Measurements from ENCODE around the gene ZNF397.

The ZNF397 gene

DNA sequence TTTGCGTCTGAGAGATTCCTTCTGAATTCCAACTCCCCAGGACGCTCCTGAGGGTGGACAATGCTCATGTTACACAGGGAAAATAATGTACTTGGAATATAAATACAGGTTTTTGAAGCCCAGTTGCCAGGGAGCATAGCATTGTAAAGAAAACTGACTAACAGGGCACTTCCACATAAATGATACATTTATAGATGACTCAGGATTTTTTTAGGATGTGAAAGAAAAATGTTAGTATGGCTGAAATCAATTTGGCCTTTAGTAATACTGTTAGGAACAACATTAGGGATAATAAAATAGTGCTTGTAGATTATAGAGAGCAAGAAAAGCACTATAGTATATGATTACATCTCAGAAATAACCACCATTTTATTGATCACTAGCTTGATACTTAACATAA is 23.6 kb downstream of the ZNF397 start:
- Mint-ChIP-seq H3K36me3 (peaks cover 54 to 80% of the 10 kb centered on the region in 2 donors), H3K9me3 (peaks cover 18 to 26% of the 10 kb centered on the region in 2 donors), H3K27me3 (no peaks in the 10 kb centered on the region), H3K27ac (no peak overlapping the region), H3K4me3 (no peak overlapping the region), H3K4me1 (peaks cover 28 to 50% of the 10 kb centered on the region in 2 donors)
- ATAC-seq (replicated peaks) (no peak), DNase-seq (no peak)

DNA sequence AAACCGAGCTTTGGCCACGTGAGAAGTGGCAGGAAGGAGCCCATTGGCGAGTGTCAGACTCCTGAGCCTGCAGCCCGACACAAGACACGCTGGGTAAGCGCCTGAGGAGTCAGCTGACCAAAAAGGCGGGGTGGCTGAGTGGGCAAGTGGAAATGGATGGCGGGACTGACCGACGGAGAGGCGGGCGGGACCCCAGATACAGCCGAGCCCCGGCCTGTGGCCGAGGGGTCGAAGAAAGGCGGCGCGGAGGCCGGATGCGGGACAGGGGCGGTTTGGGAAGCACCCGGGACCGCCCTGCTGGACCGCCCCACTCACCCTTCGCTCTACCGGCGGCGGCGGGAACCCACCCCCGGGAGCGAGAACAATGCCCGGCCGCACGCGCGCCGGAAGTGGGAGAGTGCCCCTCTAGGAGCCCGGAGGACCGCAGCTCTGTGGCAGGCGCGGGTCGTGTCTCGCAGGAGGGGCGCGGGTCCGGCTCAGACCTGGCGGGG is 26.4 kb downstream of the ZNF397 start:
- Mint-ChIP-seq H3K27me3 (no peaks in the 10 kb centered on the region), H3K36me3 (peaks cover 37 to 68% of the 10 kb centered on the region in 2 donors), H3K4me1 (peaks cover 28 to 50% of the 10 kb centered on the region in 2 donors), H3K27ac (peak overlapping the region; percentile 99), H3K9me3 (peaks cover 18 to 26% of the 10 kb centered on the region in 2 donors), H3K4me3 (peak overlapping the region; percentile 96)
- DNase-seq (peak; percentile 74), ATAC-seq (replicated peaks) (peak; percentile 91 to 92)

DNA sequence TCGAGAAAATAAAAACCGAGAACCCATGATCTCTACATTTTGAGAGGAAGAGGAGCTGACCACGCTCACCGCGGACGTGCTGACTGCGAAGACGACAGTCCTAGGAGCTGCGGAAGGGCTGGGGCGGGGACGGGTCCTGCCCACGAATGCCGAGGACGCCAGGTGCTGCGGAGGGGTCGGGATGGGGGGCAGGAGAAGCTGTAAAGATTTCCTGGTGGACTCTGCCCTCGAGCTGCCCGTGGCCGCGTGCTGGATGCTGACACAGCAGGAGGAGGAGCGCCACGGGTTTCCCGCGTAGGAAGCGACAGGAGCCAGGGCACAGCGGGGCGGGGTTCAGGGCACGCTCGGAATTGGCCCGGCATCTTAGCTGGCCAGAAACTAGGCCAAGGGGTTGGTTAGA is 27.0 kb downstream of the ZNF397 start:
- no peaks in the 10 kb centered on the region for H3K27me3 Mint-ChIP-seq
- DNase-seq: no peak
- H3K4me3 Mint-ChIP-seq: peak overlapping the region; percentile 96
- peaks cover 30 to 51% of the 10 kb centered on the region in 2 donors for H3K4me1 Mint-ChIP-seq
- H3K36me3 Mint-ChIP-seq: peaks cover 32 to 68% of the 10 kb centered on the region in 2 donors
- peaks cover 18 to 26% of the 10 kb centered on the region in 2 donors for H3K9me3 Mint-ChIP-seq
- peak overlapping the region; percentile 99 for H3K27ac Mint-ChIP-seq
- peak in 1 of 2 donors; percentile 2 for ATAC-seq (replicated peaks)

DNA sequence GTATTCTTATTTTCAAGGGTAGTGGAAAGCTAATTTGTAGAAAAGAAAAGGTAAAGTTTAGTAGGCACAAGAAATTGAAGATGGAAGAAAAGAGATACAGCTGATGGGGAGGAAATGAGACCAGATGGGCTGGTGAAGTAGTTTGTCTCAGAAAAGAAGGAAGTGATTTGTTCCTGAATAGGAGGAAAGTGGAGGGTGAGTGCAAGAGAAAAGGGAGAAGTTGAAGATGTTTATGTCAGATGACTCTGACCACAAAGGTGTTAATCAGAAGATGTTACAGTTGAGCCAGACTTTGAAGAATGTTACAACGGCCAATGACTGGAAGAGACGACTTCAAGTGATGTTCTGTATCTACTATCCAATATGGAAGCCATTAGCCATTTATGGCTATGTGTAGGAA is 28.0 kb downstream of the ZNF397 start:
- Mint-ChIP-seq H3K4me3 (peak overlapping the region in 1 of 2 donors; percentile 96), H3K27ac (peak overlapping the region; percentile 9), H3K27me3 (no peaks in the 10 kb centered on the region), H3K4me1 (peaks cover 31 to 49% of the 10 kb centered on the region in 2 donors), H3K9me3 (peaks cover 18 to 26% of the 10 kb centered on the region in 2 donors), H3K36me3 (peaks cover 27 to 62% of the 10 kb centered on the region in 2 donors)
- ATAC-seq (replicated peaks) (peak; percentile 24 to 26), DNase-seq (no peak)

DNA sequence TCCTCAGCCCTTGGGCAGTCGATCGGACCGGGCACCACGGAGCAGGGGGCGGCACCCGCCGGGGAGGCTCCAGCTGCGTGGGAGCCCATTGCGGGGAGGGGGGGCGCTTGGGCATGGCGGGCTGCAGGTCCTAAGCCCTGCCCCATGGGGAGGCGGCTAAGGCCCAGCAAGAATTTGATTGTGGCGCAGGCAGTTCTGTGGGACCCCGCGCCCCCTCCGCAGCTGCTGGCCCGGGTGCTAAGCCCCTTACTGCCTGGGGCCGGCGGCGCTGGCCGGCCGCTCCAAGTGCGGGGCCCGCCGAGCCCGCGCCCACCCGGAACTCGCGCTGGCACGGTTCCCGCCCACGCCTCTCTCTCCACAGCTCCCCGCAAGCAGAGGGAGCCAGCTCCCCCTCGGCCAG is 30.8 kb downstream of the ZNF397 start:
- Mint-ChIP-seq H3K27ac (no peak overlapping the region), H3K27me3 (no peaks in the 10 kb centered on the region)
- no peak for ATAC-seq (replicated peaks)

DNA sequence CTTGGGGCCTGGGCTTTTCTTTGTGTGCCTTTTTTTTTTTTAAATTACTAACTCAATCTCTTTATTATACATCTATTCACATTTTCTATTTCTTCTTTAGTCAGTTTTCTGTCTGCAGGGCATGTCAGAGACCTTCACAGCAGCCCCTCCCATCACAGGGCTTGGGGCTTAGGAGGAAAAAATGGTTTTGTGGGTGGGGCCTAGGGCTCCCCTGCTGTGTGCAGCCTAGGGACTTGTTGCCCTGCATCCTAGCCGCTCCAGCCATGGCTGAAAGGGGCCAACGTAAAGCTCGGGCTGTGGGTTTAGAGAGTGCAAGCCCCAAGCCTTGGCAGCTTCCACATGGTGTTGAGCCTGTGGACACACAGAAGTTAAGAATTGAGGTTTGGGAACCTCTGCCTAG is 35.4 kb downstream of the ZNF397 start:
- Mint-ChIP-seq H3K27ac (no peak overlapping the region), H3K4me3 (no peak overlapping the region), H3K9me3 (peaks cover 0 to 5% of the 10 kb centered on the region in 2 donors), H3K36me3 (peaks cover 15 to 50% of the 10 kb centered on the region in 2 donors), H3K4me1 (peaks cover 4 to 6% of the 10 kb centered on the region in 2 donors), H3K27me3 (no peaks in the 10 kb centered on the region)
- DNase-seq (no peak), ATAC-seq (replicated peaks) (no peak)

More for the DNA sequence above, 30.8 kb downstream of the ZNF397 start:
- DNase-seq: no peak
- Mint-ChIP-seq H3K36me3 (peaks cover 14 to 57% of the 10 kb centered on the region in 2 donors), H3K4me3 (no peak overlapping the region), H3K9me3 (peaks cover 10 to 17% of the 10 kb centered on the region in 2 donors), H3K4me1 (peaks cover 22 to 32% of the 10 kb centered on the region in 2 donors)

DNA sequence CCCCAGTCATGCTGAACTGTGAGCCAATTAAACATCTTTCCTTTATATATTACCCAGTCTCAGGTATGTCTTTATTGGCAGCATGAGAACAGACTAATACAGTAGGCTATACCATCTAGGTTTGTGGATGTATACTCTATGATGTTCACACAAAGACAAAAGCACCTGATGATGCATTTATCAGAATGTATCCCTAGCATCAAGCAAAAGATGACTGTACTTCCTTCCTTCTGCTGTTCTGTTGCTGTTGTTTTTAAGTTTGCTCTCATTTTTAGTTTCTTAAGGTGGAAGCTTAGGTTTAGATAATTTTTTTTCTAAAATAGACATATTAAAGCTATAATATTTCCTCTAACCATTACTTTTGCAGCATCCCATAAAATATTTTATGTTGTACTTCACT is 36.8 kb downstream of the ZNF397 start:
- no peak for ATAC-seq (replicated peaks)
- Mint-ChIP-seq H3K9me3 (peaks cover 0 to 5% of the 10 kb centered on the region in 2 donors), H3K27me3 (no peaks in the 10 kb centered on the region), H3K36me3 (peaks cover 16 to 50% of the 10 kb centered on the region in 2 donors), H3K4me1 (peaks cover 2 to 6% of the 10 kb centered on the region in 2 donors), H3K27ac (no peak overlapping the region), H3K4me3 (no peak overlapping the region)
- DNase-seq: no peak

DNA sequence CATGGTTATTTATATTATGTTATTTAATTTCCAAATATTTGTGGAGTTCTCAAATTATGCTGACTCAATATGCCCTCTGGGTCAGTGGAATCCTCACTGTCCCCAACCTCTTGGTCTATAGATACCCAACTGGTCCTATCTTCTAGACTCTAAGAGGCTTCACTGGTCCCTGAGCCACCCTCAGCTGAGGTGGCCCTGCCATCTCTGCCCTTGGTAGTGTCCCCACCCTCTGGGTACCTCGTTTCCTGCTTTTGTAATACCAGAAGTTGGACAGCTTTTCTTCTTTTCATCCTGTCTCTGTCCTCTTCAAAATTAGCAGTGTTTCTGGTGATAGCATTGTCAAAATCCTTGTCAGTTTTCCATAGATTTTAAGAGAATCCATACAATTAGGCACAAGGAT is 37.3 kb downstream of the ZNF397 start:
- Mint-ChIP-seq H3K27me3 (no peaks in the 10 kb centered on the region), H3K27ac (no peak overlapping the region), H3K9me3 (peaks cover 0 to 5% of the 10 kb centered on the region in 2 donors), H3K4me3 (no peak overlapping the region), H3K36me3 (peaks cover 18 to 50% of the 10 kb centered on the region in 2 donors), H3K4me1 (peaks cover under 1 to 2% of the 10 kb centered on the region in 2 donors)
- ATAC-seq (replicated peaks): no peak
- DNase-seq: no peak

DNA sequence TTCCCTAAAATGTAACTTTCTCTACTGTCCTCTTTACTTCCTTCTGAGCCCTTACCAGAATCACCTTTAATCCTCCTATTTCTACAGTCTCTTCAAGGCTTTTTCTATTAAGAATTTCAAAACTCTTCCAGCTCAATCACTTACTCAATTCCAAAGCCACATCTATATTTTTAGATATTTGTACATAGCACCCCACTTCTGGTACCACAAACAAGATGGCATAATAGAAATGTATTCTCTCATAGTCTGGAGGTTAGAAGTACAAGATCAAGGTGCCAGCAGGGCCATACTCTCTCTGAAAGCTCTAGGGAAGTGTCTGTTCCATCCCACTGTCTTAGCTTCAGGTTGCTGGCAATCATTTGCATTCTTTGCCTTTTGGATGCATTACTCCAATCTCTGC is 38.1 kb downstream of the ZNF397 start:
- DNase-seq (no peak), ATAC-seq (replicated peaks) (no peak)
- Mint-ChIP-seq H3K36me3 (peaks cover 22 to 52% of the 10 kb centered on the region in 2 donors), H3K9me3 (peaks cover 0 to 5% of the 10 kb centered on the region in 2 donors), H3K4me1 (no peaks in the 10 kb centered on the region), H3K27ac (no peak overlapping the region), H3K4me3 (no peak overlapping the region), H3K27me3 (no peaks in the 10 kb centered on the region)

DNA sequence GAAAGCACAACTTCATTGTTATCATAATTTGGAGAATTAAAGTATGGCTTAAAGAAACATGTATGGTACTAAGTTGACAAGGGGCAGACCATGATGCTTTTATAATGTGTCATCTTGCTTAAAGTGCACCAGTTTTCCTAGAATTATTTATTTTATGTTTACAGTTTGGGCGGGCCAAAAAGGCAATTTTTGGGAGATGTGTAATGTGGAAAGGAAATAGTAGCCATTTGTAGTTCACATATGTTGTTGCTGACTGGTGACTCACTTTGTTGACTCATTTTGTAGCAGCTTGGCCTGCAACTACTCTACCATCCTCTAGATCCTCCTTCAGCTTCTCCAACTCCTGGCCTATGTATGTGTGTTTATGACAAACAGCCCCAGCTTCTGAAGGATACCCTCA is 41.5 kb downstream of the ZNF397 start:
- ATAC-seq (replicated peaks) (no peak), DNase-seq (no peak)
- Mint-ChIP-seq H3K27me3 (no peaks in the 10 kb centered on the region), H3K27ac (no peak overlapping the region), H3K4me1 (peaks cover 0 to 2% of the 10 kb centered on the region in 2 donors), H3K36me3 (peaks cover 26 to 44% of the 10 kb centered on the region in 2 donors), H3K4me3 (no peak overlapping the region), H3K9me3 (peaks cover 0 to 5% of the 10 kb centered on the region in 2 donors)

DNA sequence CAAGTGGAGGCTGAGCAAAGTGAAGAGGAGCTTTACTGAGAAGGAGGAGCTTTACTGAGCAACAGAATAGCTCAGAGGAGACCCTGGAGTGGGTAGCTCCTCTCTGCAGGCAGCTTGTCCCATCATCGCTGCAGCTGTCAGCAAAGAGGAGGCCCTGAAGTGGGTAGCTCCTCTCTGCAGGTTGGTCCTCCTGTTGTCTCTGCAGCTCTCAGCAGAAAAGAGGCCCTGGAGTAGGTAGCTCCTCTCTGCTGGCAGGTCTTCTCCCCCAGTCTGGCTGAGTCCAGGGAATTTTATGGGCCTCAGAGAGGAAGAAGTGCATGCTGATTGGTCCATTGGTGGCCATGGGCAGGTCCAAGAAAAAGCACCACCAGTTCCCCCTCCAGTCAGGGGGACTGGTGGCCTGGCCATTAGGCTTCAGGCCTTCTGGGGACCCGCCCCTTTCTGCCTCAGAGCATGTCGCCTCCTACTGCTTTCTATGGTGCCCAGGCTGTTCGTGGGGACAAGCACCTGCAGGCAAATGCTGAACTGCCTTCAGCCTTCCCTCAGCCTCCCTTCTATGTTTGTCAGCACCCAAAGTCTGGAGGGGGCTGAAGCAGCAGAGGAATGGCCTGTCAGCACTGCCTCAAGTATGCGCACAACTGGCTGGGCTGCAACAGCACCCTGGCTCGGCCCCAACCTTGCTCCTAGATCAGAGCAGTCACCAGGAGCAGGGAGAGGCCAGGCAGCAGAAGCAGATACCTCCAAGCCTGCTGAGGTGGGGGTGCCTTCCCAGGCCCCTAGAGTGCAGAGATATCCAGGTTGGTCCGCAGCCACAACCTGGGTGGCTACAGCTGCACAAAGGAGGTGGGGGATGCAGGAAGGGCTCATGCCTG is 43.3 kb downstream of the ZNF397 start:
- DNase-seq (no peak), ATAC-seq (replicated peaks) (no peak)
- peaks cover 26 to 38% of the 10 kb centered on the region in 2 donors for H3K36me3 Mint-ChIP-seq
- H3K4me3 Mint-ChIP-seq: no peak overlapping the region
- H3K9me3 Mint-ChIP-seq: peaks cover 0 to 2% of the 10 kb centered on the region in 2 donors
- H3K27ac Mint-ChIP-seq: no peak overlapping the region
- H3K27me3 Mint-ChIP-seq: no peaks in the 10 kb centered on the region
- peaks cover 4 to 12% of the 10 kb centered on the region in 2 donors for H3K4me1 Mint-ChIP-seq

DNA sequence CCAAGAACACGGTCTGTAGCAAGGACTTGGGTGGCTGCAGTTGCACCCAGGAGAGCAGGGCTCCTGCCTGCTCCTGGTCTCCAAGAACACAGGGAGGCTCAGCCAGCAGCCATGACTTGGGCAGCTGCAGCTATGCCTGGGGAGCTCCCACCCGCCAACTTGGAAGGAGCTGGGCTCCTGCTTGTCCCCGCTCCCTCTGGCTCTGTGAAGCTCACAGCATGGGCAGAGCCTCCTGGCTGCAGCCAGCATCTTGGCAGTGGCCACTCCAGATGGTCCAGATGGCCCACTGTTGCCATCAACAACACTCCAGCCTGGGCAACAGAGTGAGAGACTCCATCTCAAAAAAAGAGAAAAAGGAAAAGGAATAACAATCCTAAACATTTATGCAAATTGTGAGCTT is 44.0 kb downstream of the ZNF397 start:
- Mint-ChIP-seq H3K27ac (no peak overlapping the region), H3K27me3 (no peaks in the 10 kb centered on the region), H3K4me1 (peaks cover 7 to 17% of the 10 kb centered on the region in 2 donors), H3K36me3 (peaks cover 23 to 39% of the 10 kb centered on the region in 2 donors), H3K4me3 (no peak overlapping the region), H3K9me3 (no peaks in the 10 kb centered on the region)
- ATAC-seq (replicated peaks) (no peak), DNase-seq (no peak)

DNA sequence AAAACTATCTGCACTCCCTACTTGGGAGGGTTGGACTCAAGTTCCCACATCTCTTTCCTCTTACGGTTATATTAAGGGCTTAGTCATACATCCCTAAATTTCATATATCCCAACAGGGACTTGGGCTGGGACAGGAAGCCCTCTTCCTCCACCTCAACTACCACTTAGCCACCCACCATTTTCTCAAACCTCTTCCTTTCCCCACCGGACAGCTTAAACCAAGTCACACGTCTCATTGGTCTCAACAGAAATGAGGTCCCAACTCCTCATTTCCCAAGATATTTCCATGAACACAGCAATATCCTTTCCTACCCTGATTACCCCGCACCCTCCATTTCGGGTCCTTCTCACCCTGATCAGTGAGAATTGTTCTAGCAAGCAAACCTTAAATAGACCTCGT is 48.5 kb downstream of the ZNF397 start:
- Mint-ChIP-seq H3K36me3 (peaks cover 10 to 40% of the 10 kb centered on the region in 2 donors), H3K9me3 (no peaks in the 10 kb centered on the region), H3K4me3 (peak overlapping the region; percentile 96 to 97), H3K27me3 (no peaks in the 10 kb centered on the region), H3K4me1 (peaks cover 22 to 39% of the 10 kb centered on the region in 2 donors), H3K27ac (peak overlapping the region; percentile 98)
- ATAC-seq (replicated peaks) (no peak), DNase-seq (no peak)

DNA sequence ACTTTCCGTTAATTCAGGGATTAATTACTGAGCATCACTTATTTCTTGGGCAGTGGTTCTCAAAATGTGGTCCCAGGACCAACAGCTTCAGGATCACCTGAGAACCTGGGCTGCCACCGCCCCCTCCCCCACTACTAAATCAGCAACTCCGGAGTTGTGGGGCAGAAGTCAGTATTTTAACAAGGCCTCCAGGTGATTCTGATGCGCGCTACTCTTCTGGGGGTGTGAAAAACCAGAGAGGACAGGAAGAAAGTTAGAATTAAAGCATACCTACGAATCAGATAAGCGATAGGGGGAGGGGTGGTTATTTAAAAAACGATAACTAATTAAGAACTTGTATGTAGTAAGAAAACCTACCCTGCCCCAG is 48.9 kb downstream of the ZNF397 start:
- peaks cover 22 to 39% of the 10 kb centered on the region in 2 donors for H3K4me1 Mint-ChIP-seq
- ATAC-seq (replicated peaks) (peak; percentile 47 to 57), DNase-seq (no peak)
- H3K4me3 Mint-ChIP-seq: peak overlapping the region; percentile 96 to 97
- peak overlapping the region; percentile 98 for H3K27ac Mint-ChIP-seq
- H3K36me3 Mint-ChIP-seq: peaks cover 12 to 44% of the 10 kb centered on the region in 2 donors
- H3K27me3 Mint-ChIP-seq: no peaks in the 10 kb centered on the region
- no peaks in the 10 kb centered on the region for H3K9me3 Mint-ChIP-seq

Data from stimulated activated naive B cell treated with anti-CD40 and anti-IgM and Interleukin-4, amounts not matched to agents 10 μg/mL and 1 μg/mL and 100 μg/mL, for 72 hours (primary cell).